Neuronal stem cell (in vitro differentiated cells): Measurements from ENCODE around the gene AXIN2.

ENCODE experiments used
- DNase-seq: peaks from one replicate; pipeline ENCODE4 v3.0.0-alpha.2; 2013; ENCODE audit warnings: low spot score
- H2AFZ ChIP-seq: one replicate; pipeline ENCODE4 v1.6.1; 2013; ENCODE audit warnings: mild to moderate bottlenecking, low read length, inconsistent platforms
- H2AK5ac ChIP-seq: 2 replicates; pipeline ENCODE4 v1.6.1; 2013; ENCODE audit warnings: low read depth, mild to moderate bottlenecking, inconsistent platforms, low read length, moderate library complexity, mixed read lengths
- H2BK120ac ChIP-seq: 2 replicates; pipeline ENCODE4 v1.6.1; 2013; ENCODE audit warnings: low read depth, mild to moderate bottlenecking, inconsistent platforms, low read length, moderate library complexity, mixed read lengths
- H2BK12ac ChIP-seq: one replicate; pipeline ENCODE4 v1.6.1; 2013; ENCODE audit warnings: low read length, inconsistent platforms
- H2BK15ac ChIP-seq: 2 replicates; pipeline ENCODE4 v1.6.1; 2013; ENCODE audit warnings: mild to moderate bottlenecking, low read length, inconsistent platforms, mixed read lengths
- H2BK5ac ChIP-seq: one replicate; pipeline ENCODE4 v1.6.1; 2013; ENCODE audit warnings: inconsistent platforms, mild to moderate bottlenecking, low read length, moderate library complexity
- H3K14ac ChIP-seq: one replicate; pipeline ENCODE4 v1.6.1; 2013; ENCODE audit warnings: low read length, inconsistent platforms
- H3K18ac ChIP-seq: 2 replicates; pipeline ENCODE4 v1.6.1; 2013; ENCODE audit warnings: low read length, inconsistent platforms
- H3K23ac ChIP-seq: 2 replicates; pipeline ENCODE4 v1.6.1; 2013; ENCODE audit warnings: low read depth, mild to moderate bottlenecking, mixed read lengths, low read length, inconsistent platforms; ENCODE audit not compliant: poor library complexity
- H3K27ac ChIP-seq: replicated peaks from 3 replicates; pipeline ENCODE4 v1.5.1; 2013; ENCODE audit warnings: low read length, inconsistent platforms
- H3K27me3 ChIP-seq, 3 experiments: 2 replicates each; pipeline ENCODE4 v1.6.1; 2013; ENCODE audit warnings: low read length in 3 of 3, mild to moderate bottlenecking in 2 of 3, inconsistent platforms in 1 of 3, low read depth in 1 of 3, mixed read lengths in 1 of 3, moderate library complexity in 1 of 3; ENCODE audit not compliant: control insufficient read depth in 3 of 3, insufficient read depth in 3 of 3
- H3K36me3 ChIP-seq, 2 donors: replicated peaks in 1 of 2; 2 replicates each; pipeline ENCODE4 v1.6.1; 2013; ENCODE audit warnings: low read length in 2 of 2; ENCODE audit not compliant: control insufficient read depth in 2 of 2, insufficient read depth in 2 of 2
- H3K4ac ChIP-seq: 2 replicates; pipeline ENCODE4 v1.6.1; 2013; ENCODE audit warnings: inconsistent platforms, mild to moderate bottlenecking, low read length, moderate library complexity
- H3K4me1 ChIP-seq, 2 donors: 1 replicate in 1 of 2; 2 replicates in 1 of 2; pipeline ENCODE4 v1.6.1; 2013; ENCODE audit warnings: low read length in 2 of 2, low read depth in 1 of 2; ENCODE audit not compliant: control insufficient read depth in 2 of 2, insufficient read depth in 1 of 2
- H3K4me2 ChIP-seq: one replicate; pipeline ENCODE4 v1.6.1; 2013; ENCODE audit warnings: mild to moderate bottlenecking, low read length, inconsistent platforms; ENCODE audit not compliant: insufficient read depth, poor library complexity, severe bottlenecking
- H3K4me3 ChIP-seq, 2 donors: 2 replicates each; pipeline ENCODE4 v1.5.1; 2013; ENCODE audit warnings: low read length in 2 of 2, mild to moderate bottlenecking in 2 of 2, inconsistent platforms in 1 of 2, moderate library complexity in 1 of 2
- H3K79me1 ChIP-seq: one replicate; pipeline ENCODE4 v1.6.1; 2013; ENCODE audit warnings: low read depth, mild to moderate bottlenecking, inconsistent platforms, low read length, moderate library complexity
- H3K9ac ChIP-seq: one replicate; pipeline ENCODE4 v1.6.1; 2013; ENCODE audit warnings: mild to moderate bottlenecking, low read depth, low read length, inconsistent platforms; ENCODE audit not compliant: poor library complexity
- H3K9me3 ChIP-seq, 2 donors: replicated peaks in 1 of 2; 2 replicates each; pipeline versions ENCODE3 to v1.6.1; 2013; ENCODE audit warnings: low read length in 2 of 2, mild to moderate bottlenecking in 2 of 2, inconsistent platforms in 1 of 2, low read depth in 1 of 2, mixed read lengths in 1 of 2, moderate library complexity in 1 of 2; ENCODE audit not compliant: control insufficient read depth in 2 of 2, insufficient read depth in 1 of 2
- H4K8ac ChIP-seq: one replicate; pipeline ENCODE4 v1.6.1; 2013; ENCODE audit warnings: low read depth, mild to moderate bottlenecking, inconsistent platforms, low read length, moderate library complexity
- H4K91ac ChIP-seq: one replicate; pipeline ENCODE4 v1.6.1; 2013; ENCODE audit warnings: low read length, low read depth, mild to moderate bottlenecking, inconsistent platforms; ENCODE audit not compliant: poor library complexity
- WGBS, 2 donors: extraction: QIAGEN DNeasy Blood & Tissue Kit; methylation state at CpG; one replicate each; pipeline ENCODE4 v1.1.7; 2013; ENCODE audit warnings: missing lambda C conversion rate in 2 of 2, mixed read lengths in 1 of 2; ENCODE audit not compliant: insufficient read length in 2 of 2, insufficient replicate concordance in 1 of 2; ENCODE audit errors: extremely low coverage in 2 of 2; 5-methylcytosine and 5-hydroxymethylcytosine counted together

Gene AXIN2

GRCh38 chr17:65489413-65490155 lies 71.9 kb downstream of the AXIN2 start:
- Histone ChIP-seq H3K4ac (no peak overlapping the region), H3K4me2 (no peak overlapping the region), H3K23ac (no peak overlapping the region), H3K18ac (no peak overlapping the region), H3K27me3 (peaks cover 0 to 2% (median 0%) of the 10 kb centered on the region in 3 experiments), H3K9me3 (no peaks in the 10 kb centered on the region), H4K91ac (no peak overlapping the region), H2BK12ac (no peak overlapping the region), H4K8ac (no peak overlapping the region), H3K79me1 (no peaks in the 10 kb centered on the region), H3K27ac (no peak overlapping the region), H2AFZ (peak overlapping the region; percentile 18), H2BK15ac (no peak overlapping the region), H3K9ac (no peak overlapping the region), H2BK120ac (no peak overlapping the region), H3K14ac (no peak overlapping the region), H3K4me3 (no peak overlapping the region), H2BK5ac (no peak overlapping the region), H3K4me1 (peaks cover 2% of the 10 kb centered on the region in 2 donors), H3K36me3 (no peaks in the 10 kb centered on the region), H2AK5ac (no peak overlapping the region)
- no peak for DNase-seq
- WGBS, 2 donors: no CpG with 5 or more reads among the region's 7 CpGs

- no CpG with 5 or more reads among the region's 1 CpG for WGBS, 2 donors
- no peak overlapping the region for H2BK15ac ChIP-seq
- no peak overlapping the region for H2AFZ ChIP-seq
- no peak overlapping the region for H2BK5ac ChIP-seq
- H2BK120ac ChIP-seq: no peak overlapping the region
- no peak overlapping the region for H4K91ac ChIP-seq
- no peak for DNase-seq
- H3K9ac ChIP-seq: no peak overlapping the region
- no peak overlapping the region for H2AK5ac ChIP-seq
- no peak overlapping the region for H3K27ac ChIP-seq
- H3K4me3 ChIP-seq: no peak overlapping the region
- no peak overlapping the region for H3K4ac ChIP-seq
- H3K79me1 ChIP-seq: no peaks in the 10 kb centered on the region
- no peak overlapping the region for H2BK12ac ChIP-seq
- peaks cover 0 to 2% (median 0%) of the 10 kb centered on the region in 3 experiments for H3K27me3 ChIP-seq
- H3K14ac ChIP-seq: no peak overlapping the region
- H4K8ac ChIP-seq: no peak overlapping the region
- peaks cover 2% of the 10 kb centered on the region in 2 donors for H3K4me1 ChIP-seq
- H3K18ac ChIP-seq: no peak overlapping the region
- H3K36me3 ChIP-seq: no peaks in the 10 kb centered on the region
- H3K4me2 ChIP-seq: no peak overlapping the region
- no peaks in the 10 kb centered on the region for H3K9me3 ChIP-seq
- H3K23ac ChIP-seq: no peak overlapping the region
Measured at GRCh38 chr17:65488665-65489064, 72.8 kb downstream of the AXIN2 start.

DNA sequence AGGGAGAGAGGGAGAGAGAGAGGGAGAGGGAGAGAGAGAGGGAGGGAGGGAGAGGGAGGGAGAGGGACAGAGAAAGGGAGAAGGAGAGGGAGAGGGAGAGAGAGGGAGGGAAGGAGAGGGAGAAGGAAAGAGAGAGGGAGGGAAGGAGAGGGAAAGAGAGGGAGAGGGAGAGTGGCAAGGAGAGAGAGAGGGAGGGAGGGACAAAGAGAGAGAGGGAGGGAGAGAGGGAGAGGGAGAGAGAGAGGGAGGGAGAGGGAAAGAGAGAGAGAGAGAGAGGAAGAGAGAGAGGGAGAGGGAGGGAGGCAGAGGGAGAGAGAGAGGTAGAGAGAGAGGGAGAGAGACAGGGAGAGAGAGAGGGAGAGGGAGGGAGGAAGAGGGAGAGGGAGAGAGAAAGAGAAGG lies 73.5 kb downstream of the AXIN2 start:
- Histone ChIP-seq H3K9me3 (peaks cover 0 to 3% of the 10 kb centered on the region in 2 donors), H3K79me1 (no peaks in the 10 kb centered on the region), H3K4me3 (no peak overlapping the region)

GRCh38 chr17:65487161-65487560 lies 74.3 kb downstream of the AXIN2 start:
- H3K36me3 ChIP-seq: no peaks in the 10 kb centered on the region
- H3K79me1 ChIP-seq: no peaks in the 10 kb centered on the region
- H3K4me3 ChIP-seq: no peak overlapping the region
- no peak overlapping the region for H2BK5ac ChIP-seq
- H3K27me3 ChIP-seq: peaks cover 0 to 2% (median 0%) of the 10 kb centered on the region in 3 experiments
- H3K9me3 ChIP-seq: peaks cover 0 to 3% of the 10 kb centered on the region in 2 donors
- H3K4ac ChIP-seq: no peak overlapping the region
- no peak overlapping the region for H3K9ac ChIP-seq
- H3K18ac ChIP-seq: no peak overlapping the region
- WGBS, 2 donors: no CpG with 5 or more reads among the region's 7 CpGs
- no peak overlapping the region for H3K14ac ChIP-seq
- H2AK5ac ChIP-seq: peak overlapping the region; percentile 66
- no peak overlapping the region for H4K91ac ChIP-seq
- no peak overlapping the region for H3K27ac ChIP-seq
- H3K4me1 ChIP-seq: peaks cover 0 to 2% of the 10 kb centered on the region in 2 donors
- no peak for DNase-seq
- no peak overlapping the region for H2AFZ ChIP-seq
- no peak overlapping the region for H4K8ac ChIP-seq
- H3K23ac ChIP-seq: no peak overlapping the region
- H2BK12ac ChIP-seq: no peak overlapping the region
- H2BK15ac ChIP-seq: no peak overlapping the region
- H2BK120ac ChIP-seq: no peak overlapping the region
- H3K4me2 ChIP-seq: no peak overlapping the region

More for the DNA sequence above, 73.5 kb downstream of the AXIN2 start:
- Histone ChIP-seq H2BK12ac (no peak overlapping the region), H3K23ac (no peak overlapping the region), H2BK5ac (no peak overlapping the region), H3K36me3 (no peaks in the 10 kb centered on the region), H2BK15ac (no peak overlapping the region), H3K9ac (no peak overlapping the region), H2AK5ac (no peak overlapping the region), H4K91ac (no peak overlapping the region), H3K14ac (no peak overlapping the region), H3K4me1 (peaks cover 2% of the 10 kb centered on the region in 2 donors), H4K8ac (no peak overlapping the region), H3K18ac (no peak overlapping the region), H2AFZ (no peak overlapping the region), H3K27me3 (peaks cover 0 to 2% (median 0%) of the 10 kb centered on the region in 3 experiments), H3K27ac (no peak overlapping the region), H3K4ac (no peak overlapping the region), H2BK120ac (no peak overlapping the region), H3K4me2 (no peak overlapping the region)
- no peak for DNase-seq
